Smooth muscle cell (in vitro differentiated cells): ENCODE measurements around the gene GRN. TPM values are rescaled to one million over a fixed set of nuclear protein-coding genes. Genes with fewer than 3 reads are reported as not detected.
A peak's percentile ranks its signal among the peaks of the same experiment; 100 is the strongest.

Source experiments
- DNase-seq: peaks from one replicate; lab custom pipeline; 2025; ENCODE audit not compliant: unreplicated experiment; lab: John Stamatoyannopoulos, UW
- H2AFZ ChIP-seq: fragments of 200-600 bp; sonication (generic); 2 replicates; pipeline ENCODE4 v1.6.0; 2016; ENCODE audit warnings: antibody characterized with exemption, low read depth, mild to moderate bottlenecking
- H3F3A ChIP-seq: fragments of 200-600 bp; sonication (generic); 2 replicates; pipeline ENCODE4 v1.6.0; 2017; ENCODE audit warnings: antibody characterized with exemption, low read depth
- H3K27ac ChIP-seq: fragments of 200-600 bp; sonication (generic); 2 replicates; pipeline ENCODE4 v1.5.1; 2016; ENCODE audit warnings: low read depth, mild to moderate bottlenecking
- H3K27me3 ChIP-seq: fragments of 200-600 bp; sonication (generic); 2 replicates; pipeline ENCODE4 v1.6.1; 2016; ENCODE audit warnings: low read depth, mild to moderate bottlenecking
- H3K36me3 ChIP-seq: fragments of 200-600 bp; sonication (generic); 2 replicates; pipeline ENCODE4 v1.5.1; 2016; ENCODE audit warnings: low read depth
- H3K4me1 ChIP-seq: fragments of 200-600 bp; sonication (generic); 2 replicates; pipeline ENCODE4 v1.5.1; 2016; ENCODE audit warnings: low read depth
- H3K4me2 ChIP-seq: fragments of 200-600 bp; sonication (generic); 2 replicates; pipeline ENCODE4 v1.6.0; 2016; ENCODE audit warnings: mild to moderate bottlenecking
- H3K4me3 ChIP-seq: fragments of 200-600 bp; sonication (generic); 2 replicates; pipeline ENCODE4 v1.5.1; 2016; ENCODE audit warnings: mild to moderate bottlenecking
- H3K79me2 ChIP-seq: fragments of 200-600 bp; sonication (generic); 2 replicates; pipeline ENCODE4 v1.6.0; 2016; ENCODE audit warnings: low read depth, mild to moderate bottlenecking
- H3K9ac ChIP-seq: fragments of 200-600 bp; sonication (generic); 2 replicates; pipeline ENCODE4 v1.6.0; 2016; ENCODE audit warnings: low read depth
- H3K9me3 ChIP-seq: fragments of 200-600 bp; sonication (generic); replicated peaks from 2 replicates; pipeline ENCODE4 v1.5.1; 2016; ENCODE audit warnings: low read depth
- H4K20me1 ChIP-seq: fragments of 200-600 bp; sonication (generic); 2 replicates; pipeline ENCODE4 v1.6.0; 2016; ENCODE audit warnings: low read depth
- CTCF ChIP-seq: fragments of 200-600 bp; sonication (generic); IDR thresholded peaks from 2 replicates; pipeline ENCODE4 v1.5.1; 2017; ENCODE audit warnings: borderline replicate concordance, mild to moderate bottlenecking, antibody characterized with exemption; ENCODE audit not compliant: insufficient read depth, poor library complexity, severe bottlenecking
- WGBS: methylation state at CpG from one replicate; pipeline ENCODE4 v1.1.7; 2016; ENCODE audit warnings: low lambda C conversion rate; 5-methylcytosine and 5-hydroxymethylcytosine counted together
- polyA plus RNA-seq: library from polyadenylated mRNA; unstranded; fragments of >200 nt; fragmentation: Nextera tagmentation; extraction: Ambion mirVana; gene quantifications from 2 replicates; pipeline ENCODE4 v1.2.1, GENCODE V29; 2016
- total RNA-seq: library from RNA; depleted of rRNA; stranded (reverse); fragments of >200 nt; gene quantifications from 2 replicates; pipeline ENCODE4 v1.2.3, GENCODE V29; 2014

Gene GRN
- total and polyA plus RNA-seq, 2 experiments from 2014 or later: 125 to 338 TPM

DNA sequence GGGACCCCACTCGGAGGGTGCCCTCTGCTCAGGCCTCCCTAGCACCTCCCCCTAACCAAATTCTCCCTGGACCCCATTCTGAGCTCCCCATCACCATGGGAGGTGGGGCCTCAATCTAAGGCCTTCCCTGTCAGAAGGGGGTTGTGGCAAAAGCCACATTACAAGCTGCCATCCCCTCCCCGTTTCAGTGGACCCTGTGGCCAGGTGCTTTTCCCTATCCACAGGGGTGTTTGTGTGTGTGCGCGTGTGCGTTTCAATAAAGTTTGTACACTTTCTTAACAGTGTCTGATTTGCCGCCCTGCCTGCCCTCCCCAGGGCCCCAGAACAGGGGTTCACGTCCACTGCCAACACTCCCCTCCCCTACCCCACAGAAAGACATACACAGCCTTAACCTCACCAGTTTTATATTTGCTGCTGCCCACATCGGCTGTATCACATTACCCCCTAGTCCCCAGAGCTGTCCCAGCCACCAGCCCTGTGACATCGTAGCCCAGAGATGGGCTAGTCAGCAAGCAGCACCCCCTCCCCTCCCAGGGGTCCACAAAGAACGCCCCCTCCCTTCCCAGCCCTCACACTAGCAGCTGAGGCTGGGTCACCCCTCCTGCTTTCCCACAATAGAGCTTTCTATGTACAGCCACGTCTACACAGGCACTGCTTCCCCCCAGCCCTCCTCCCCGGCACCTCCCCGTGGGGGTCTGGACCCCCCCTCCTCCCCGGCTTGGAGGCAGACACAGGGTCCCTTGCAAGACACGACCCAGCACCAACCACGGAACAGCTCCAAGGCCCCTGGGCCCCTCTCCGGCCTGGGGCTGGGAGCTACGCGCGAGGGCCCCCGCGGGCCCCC is 7.9 kb downstream of the GRN start:
- Histone ChIP-seq H4K20me1 (peaks cover 5% of the 10 kb centered on the region), H3K36me3 (no peaks in the 10 kb centered on the region), H3K4me3 (peak overlapping the region; percentile 55), H3K27me3 (no peaks in the 10 kb centered on the region), H3K79me2 (no peaks in the 10 kb centered on the region), H3K9me3 (no peaks in the 10 kb centered on the region), H3K4me2 (peak overlapping the region; percentile 91), H3K27ac (peak overlapping the region; percentile 35), H3K4me1 (no peaks in the 10 kb centered on the region), H2AFZ (no peak overlapping the region), H3K9ac (no peak overlapping the region), H3F3A (peaks cover 7% of the 10 kb centered on the region)
- TF ChIP-seq CTCF: no peak
- WGBS: 88% methylated on average over 8 of the region's 22 CpGs
- no peak for DNase-seq

- Histone ChIP-seq H3K79me2 (no peaks in the 10 kb centered on the region), H3K4me2 (peak overlapping the region; percentile 91), H3K9me3 (no peaks in the 10 kb centered on the region), H4K20me1 (peaks cover 11% of the 10 kb centered on the region), H3K27me3 (no peaks in the 10 kb centered on the region), H3F3A (peaks cover 7% of the 10 kb centered on the region), H3K4me3 (peak overlapping the region; percentile 55), H2AFZ (no peak overlapping the region), H3K9ac (no peak overlapping the region), H3K27ac (no peak overlapping the region), H3K36me3 (no peaks in the 10 kb centered on the region), H3K4me1 (no peaks in the 10 kb centered on the region)
- no peak for TF ChIP-seq CTCF
- WGBS: 2% methylated on average over 50 of the region's 98 CpGs
- peak; percentile 44 for DNase-seq
Observed at GRCh38 chr17:44353672-44354331, 8.7 kb downstream of the GRN start.

DNA sequence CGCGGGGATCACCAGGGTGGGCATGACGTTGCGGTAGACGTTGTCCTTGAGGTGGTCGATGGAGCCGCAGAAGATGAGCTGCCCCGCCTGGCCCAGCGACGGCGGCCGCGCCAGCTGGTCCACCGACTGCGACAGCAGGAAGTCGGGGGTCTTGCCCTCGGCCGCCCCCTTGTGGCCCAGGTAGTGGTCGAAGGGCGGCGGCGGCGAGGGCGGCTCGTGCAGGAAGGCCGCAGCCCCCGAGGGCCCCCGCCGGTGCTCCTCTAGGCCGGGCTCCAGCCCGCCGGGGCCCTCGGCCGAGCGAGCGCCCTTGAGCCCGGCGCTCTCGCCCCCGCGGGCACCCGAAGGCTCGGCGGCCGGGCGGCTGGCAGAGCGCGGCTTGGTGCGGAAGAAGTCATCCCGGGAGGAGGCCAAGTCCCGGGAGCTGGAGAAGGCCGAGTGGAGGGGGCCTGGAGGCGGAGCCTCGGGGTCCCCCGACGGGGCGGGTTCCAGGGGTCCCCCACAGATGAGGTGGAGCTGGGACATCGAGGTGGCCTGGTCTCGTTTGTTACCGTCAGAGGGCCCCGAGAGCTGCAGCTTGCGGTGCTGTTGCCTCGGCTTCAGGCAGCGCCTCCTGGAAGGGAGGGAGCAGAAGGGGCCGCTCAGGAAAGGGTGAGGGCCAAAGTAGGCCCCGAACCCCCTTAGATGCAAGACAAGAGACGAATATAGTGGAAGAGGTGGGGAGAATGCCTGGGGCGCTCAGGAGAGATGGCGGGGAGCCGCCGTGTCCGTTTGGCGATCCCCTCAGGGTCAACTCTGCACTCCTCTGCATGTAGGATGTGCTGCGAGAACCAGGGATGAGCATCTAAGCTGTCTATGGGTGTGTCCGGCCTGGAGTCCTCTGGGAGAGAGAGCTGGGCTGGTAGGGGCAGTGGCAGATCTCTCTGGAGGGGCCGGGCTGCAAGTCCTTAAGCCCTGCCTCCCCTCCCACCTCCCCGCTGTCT is 9.8 kb downstream of the GRN start:
- H3F3A ChIP-seq: peaks cover 12% of the 10 kb centered on the region
- H4K20me1 ChIP-seq: peaks cover 21% of the 10 kb centered on the region
- peak overlapping the region; percentile 55 for H3K4me3 ChIP-seq
- no peak overlapping the region for H2AFZ ChIP-seq
- 34% methylated on average over 61 of the region's 77 CpGs for WGBS
- DNase-seq: peak; percentile 20
- peak overlapping the region; percentile 91 for H3K4me2 ChIP-seq
- no peaks in the 10 kb centered on the region for H3K4me1 ChIP-seq
- no peaks in the 10 kb centered on the region for H3K9me3 ChIP-seq
- no peaks in the 10 kb centered on the region for H3K36me3 ChIP-seq
- H3K27me3 ChIP-seq: no peaks in the 10 kb centered on the region
- no peaks in the 10 kb centered on the region for H3K79me2 ChIP-seq
- H3K27ac ChIP-seq: no peak overlapping the region
- no peak overlapping the region for H3K9ac ChIP-seq
- TF ChIP-seq CTCF: peak; percentile 68
